HEK293T (cell line): ENCODE data around the gene ST3GAL4.

ENCODE experiments used
- CTCF ChIA-PET: fragments of 350-600 bp; formaldehyde crosslinking; extraction: SDS; loops from one replicate; lab custom pipeline; 2021; ENCODE audit warnings: antibody characterized with exemption, inconsistent platforms; lab: Yijun Ruan, JAX
- POLR2A ChIA-PET: fragments of 350-600 bp; formaldehyde crosslinking; extraction: SDS; loops from one replicate; lab custom pipeline; 2020; ENCODE audit warnings: antibody characterized with exemption, inconsistent platforms; lab: Yijun Ruan, JAX
- DNase-seq: peaks from one replicate; pipeline ENCODE4 v3.0.0; 2012; ENCODE audit warnings: mixed read lengths; ENCODE audit errors: extremely low spot score
- ARNT ChIP-seq: fragments of 450-650 bp; IDR thresholded peaks from 2 replicates; pipeline ENCODE4 v1.6.1; 2017; ENCODE audit warnings: mild to moderate bottlenecking
- BHLHE40 ChIP-seq: fragments of 450-650 bp; IDR thresholded peaks from 2 replicates; pipeline ENCODE4 v1.6.1; 2016; ENCODE audit warnings: mild to moderate bottlenecking, moderate library complexity, borderline replicate concordance
- CTBP1 ChIP-seq: fragments of 450-650 bp; IDR thresholded peaks from 2 replicates; pipeline ENCODE4 v1.6.1; 2016; ENCODE audit warnings: borderline replicate concordance
- ELF4 ChIP-seq: fragments of 450-650 bp; IDR thresholded peaks from 2 replicates; pipeline ENCODE4 v1.6.1; 2017; ENCODE audit warnings: antibody characterized with exemption
- FOXA1 ChIP-seq: fragments of 450-650 bp; IDR thresholded peaks from 2 replicates; pipeline ENCODE4 v1.6.1; 2016; ENCODE audit warnings: mild to moderate bottlenecking
- FOXK2 ChIP-seq: fragments of 450-650 bp; IDR thresholded peaks from 2 replicates; pipeline ENCODE4 v1.6.1; 2016; ENCODE audit warnings: mild to moderate bottlenecking
- FOXM1 ChIP-seq: fragments of 450-650 bp; IDR thresholded peaks from 2 replicates; pipeline ENCODE4 v1.6.1; 2017; ENCODE audit warnings: mild to moderate bottlenecking, borderline replicate concordance
- HDGF ChIP-seq: fragments of 450-650 bp; IDR thresholded peaks from 2 replicates; pipeline ENCODE4 v1.6.1; 2017; ENCODE audit warnings: antibody characterized with exemption, borderline replicate concordance
- L3MBTL2 ChIP-seq: fragments of 450-650 bp; conservative IDR thresholded peaks from 2 replicates; pipeline ENCODE4 v1.6.1; 2016; ENCODE audit warnings: mild to moderate bottlenecking
- LEF1 ChIP-seq: fragments of 450-650 bp; IDR thresholded peaks from 2 replicates; pipeline ENCODE4 v1.6.1; 2017; ENCODE audit warnings: mild to moderate bottlenecking, borderline replicate concordance
- NFRKB ChIP-seq: fragments of 450-650 bp; IDR thresholded peaks from 2 replicates; pipeline ENCODE4 v1.6.1; 2016; ENCODE audit warnings: mild to moderate bottlenecking, moderate library complexity
- SP1 ChIP-seq: fragments of 450-650 bp; IDR thresholded peaks from 2 replicates; pipeline ENCODE4 v1.6.1; 2017
- SUZ12 ChIP-seq: fragments of 450-650 bp; IDR thresholded peaks from 2 replicates; pipeline ENCODE4 v1.6.1; 2016; ENCODE audit warnings: mild to moderate bottlenecking
- TARDBP ChIP-seq: fragments of 450-650 bp; IDR thresholded peaks from 2 replicates; pipeline ENCODE4 v1.6.1; 2016
- ZNF384 ChIP-seq: fragments of 450-650 bp; IDR thresholded peaks from 2 replicates; pipeline ENCODE4 v1.6.1; 2016
- TF ChIP-seq, protein P1 (sequence below): fragments of 450-650 bp; IDR thresholded peaks from 2 replicates; pipeline ENCODE4 v1.6.1; 2016

The ST3GAL4 gene

GRCh38 chr11:126408496-126408895 is 53.0 kb downstream of the ST3GAL4 start:
- no peak for TF ChIP-seq HDGF
- TF ChIP-seq FOXM1 = no peak
- no peak for TF ChIP-seq ZNF384
- TF ChIP-seq FOXA1 = no peak
- TF ChIP-seq ELF4 = no peak
- TF ChIP-seq CTBP1 = no peak
- TF ChIP-seq SUZ12 = no peak
- no peak for TF ChIP-seq ARNT
- no peak for TF ChIP-seq L3MBTL2
- no peak for TF ChIP-seq TARDBP
- no peak for TF ChIP-seq BHLHE40
- TF ChIP-seq, protein P1, sequence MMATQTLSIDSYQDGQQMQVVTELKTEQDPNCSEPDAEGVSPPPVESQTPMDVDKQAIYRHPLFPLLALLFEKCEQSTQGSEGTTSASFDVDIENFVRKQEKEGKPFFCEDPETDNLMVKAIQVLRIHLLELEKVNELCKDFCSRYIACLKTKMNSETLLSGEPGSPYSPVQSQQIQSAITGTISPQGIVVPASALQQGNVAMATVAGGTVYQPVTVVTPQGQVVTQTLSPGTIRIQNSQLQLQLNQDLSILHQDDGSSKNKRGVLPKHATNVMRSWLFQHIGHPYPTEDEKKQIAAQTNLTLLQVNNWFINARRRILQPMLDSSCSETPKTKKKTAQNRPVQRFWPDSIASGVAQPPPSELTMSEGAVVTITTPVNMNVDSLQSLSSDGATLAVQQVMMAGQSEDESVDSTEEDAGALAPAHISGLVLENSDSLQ = no peak
- no peak for TF ChIP-seq NFRKB
- no peak for TF ChIP-seq FOXK2
- no peak for TF ChIP-seq SP1
- TF ChIP-seq LEF1 = no peak
- ChIA-PET POLR2A (no interaction called here), CTCF (no interaction called here)
- no peak for DNase-seq

GRCh38 chr11:126408901-126409619 is 53.6 kb downstream of the ST3GAL4 start:
- ChIA-PET POLR2A (no interaction called here), CTCF (no interaction called here)
- TF ChIP-seq LEF1 (no peak), FOXM1 (no peak), CTBP1 (no peak), TARDBP (no peak), HDGF (no peak), ZNF384 (no peak), ARNT (no peak), L3MBTL2 (no peak), FOXA1 (no peak), SP1 (no peak), SUZ12 (no peak), NFRKB (no peak), FOXK2 (no peak), BHLHE40 (no peak), ELF4 (no peak)
- TF ChIP-seq, protein P1 = no peak
- DNase-seq = no peak

- TF ChIP-seq HDGF (no peak), ZNF384 (no peak), SUZ12 (no peak), FOXM1 (no peak), ARNT (no peak), SP1 (no peak), TARDBP (no peak), BHLHE40 (no peak), L3MBTL2 (no peak), LEF1 (no peak), NFRKB (no peak), FOXK2 (no peak), FOXA1 (no peak), ELF4 (no peak)
- TF ChIP-seq, protein P1 = no peak
- ChIA-PET POLR2A (no interaction called here), CTCF (no interaction called here)
Measured at GRCh38 chr11:126409620-126409985, 54.1 kb downstream of the ST3GAL4 start.

GRCh38 chr11:126410649-126411048 is 55.2 kb downstream of the ST3GAL4 start:
- no peak for TF ChIP-seq ELF4
- TF ChIP-seq ARNT = no peak
- TF ChIP-seq ZNF384 = no peak
- TF ChIP-seq TARDBP = no peak
- DNase-seq = no peak
- CTCF ChIA-PET = interaction anchor here (1.3 kb wide), 1 partner anchor 100 kb away, joined by 3 read pairs; no protein-coding TSS in a partner anchor
- POLR2A ChIA-PET = no interaction called here

More at GRCh38 chr11:126409620-126409985, 54.1 kb downstream of the ST3GAL4 start:
- DNase-seq = no peak

- DNase-seq = no peak
- TF ChIP-seq NFRKB (no peak), ELF4 (no peak), FOXK2 (no peak), FOXA1 (no peak), CTBP1 (no peak), ZNF384 (no peak), BHLHE40 (no peak), ARNT (no peak)
- TF ChIP-seq, protein P1 = no peak
- POLR2A ChIA-PET = no interaction called here
- CTCF ChIA-PET = interaction anchor here (1.0 to 1.3 kb wide), 2 partner anchors 15 to 102 kb away, joined by 3 read pairs; no protein-coding TSS in a partner anchor
Measured at GRCh38 chr11:126411971-126412381, 56.5 kb downstream of the ST3GAL4 start.

GRCh38 chr11:126413426-126413825 is 57.9 kb downstream of the ST3GAL4 start:
- TF ChIP-seq CTBP1 (no peak), NFRKB (no peak), ZNF384 (no peak), FOXM1 (no peak), FOXK2 (no peak), TARDBP (no peak), BHLHE40 (no peak), SUZ12 (no peak), LEF1 (no peak), L3MBTL2 (no peak), FOXA1 (no peak), ARNT (no peak), ELF4 (no peak)
- TF ChIP-seq, protein P1 = no peak
- ChIA-PET CTCF (interaction anchor here (1.0 kb wide), 1 partner anchor 68 kb away, joined by 3 read pairs; no protein-coding TSS in a partner anchor), POLR2A (no interaction called here)
- no peak for DNase-seq
